ENCODE data around the gene CLIC1. TPM values are rescaled to one million over a fixed set of nuclear protein-coding genes. Genes with fewer than 3 reads are reported as not detected.
A peak's percentile ranks its signal among the peaks of the same experiment; 100 is the strongest.

CLIC1 gene
- total and polyA plus RNA-seq, 8 donors = 226 to 465 (median 265) TPM

DNA sequence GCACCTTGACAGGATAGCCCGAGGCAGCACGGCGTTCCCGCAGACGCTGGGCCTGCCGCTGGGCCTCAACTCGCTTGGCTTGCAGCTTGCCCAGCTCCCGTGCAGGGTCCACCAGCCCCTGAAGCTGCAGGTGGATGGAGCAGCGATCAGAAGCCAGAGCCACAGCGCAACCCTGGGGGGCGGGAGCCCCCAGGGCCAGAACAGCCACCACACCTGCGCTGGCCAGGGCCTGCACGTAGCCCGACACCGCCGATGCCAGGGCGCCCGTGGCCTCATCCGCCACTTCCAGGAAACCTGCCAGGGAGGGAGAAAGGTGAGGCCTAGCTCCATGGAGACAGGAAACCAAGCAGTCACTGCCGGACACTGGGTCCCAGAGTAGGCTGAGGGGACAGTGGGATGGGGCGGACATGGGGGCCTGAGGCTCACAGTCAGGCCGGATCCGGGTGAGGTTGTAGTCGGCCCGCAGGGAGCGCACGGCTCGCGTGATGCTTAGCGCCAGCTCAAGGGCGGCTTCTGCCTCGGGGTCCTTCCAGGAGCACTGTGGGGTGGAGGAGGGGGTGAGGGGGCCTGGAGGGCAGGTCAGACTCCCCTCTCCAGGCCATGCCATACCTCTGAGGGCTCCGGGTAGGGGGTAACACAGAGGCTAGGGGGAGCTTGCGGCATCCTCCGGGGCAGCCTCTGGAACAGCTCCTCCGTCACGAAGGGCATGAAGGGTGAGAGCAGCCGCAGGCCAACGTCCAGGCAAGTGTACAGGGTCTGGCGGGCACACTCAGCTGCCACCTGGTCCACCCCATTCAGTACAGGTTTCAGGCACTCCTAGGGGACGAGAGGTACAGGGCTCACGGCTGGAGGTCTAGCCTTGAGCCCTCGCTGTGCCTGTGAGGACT, 42.9 kb upstream of the CLIC1 start:
- DNase-seq = peak in 1 of 4 donors; percentile 69
- TF ChIP-seq, protein P1, sequence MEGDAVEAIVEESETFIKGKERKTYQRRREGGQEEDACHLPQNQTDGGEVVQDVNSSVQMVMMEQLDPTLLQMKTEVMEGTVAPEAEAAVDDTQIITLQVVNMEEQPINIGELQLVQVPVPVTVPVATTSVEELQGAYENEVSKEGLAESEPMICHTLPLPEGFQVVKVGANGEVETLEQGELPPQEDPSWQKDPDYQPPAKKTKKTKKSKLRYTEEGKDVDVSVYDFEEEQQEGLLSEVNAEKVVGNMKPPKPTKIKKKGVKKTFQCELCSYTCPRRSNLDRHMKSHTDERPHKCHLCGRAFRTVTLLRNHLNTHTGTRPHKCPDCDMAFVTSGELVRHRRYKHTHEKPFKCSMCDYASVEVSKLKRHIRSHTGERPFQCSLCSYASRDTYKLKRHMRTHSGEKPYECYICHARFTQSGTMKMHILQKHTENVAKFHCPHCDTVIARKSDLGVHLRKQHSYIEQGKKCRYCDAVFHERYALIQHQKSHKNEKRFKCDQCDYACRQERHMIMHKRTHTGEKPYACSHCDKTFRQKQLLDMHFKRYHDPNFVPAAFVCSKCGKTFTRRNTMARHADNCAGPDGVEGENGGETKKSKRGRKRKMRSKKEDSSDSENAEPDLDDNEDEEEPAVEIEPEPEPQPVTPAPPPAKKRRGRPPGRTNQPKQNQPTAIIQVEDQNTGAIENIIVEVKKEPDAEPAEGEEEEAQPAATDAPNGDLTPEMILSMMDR (IDR thresholded peaks at IDR 0.05) = no peak
- Histone ChIP-seq H3K27me3 (no peaks in the 10 kb centered on the region), H3K4me1 (peaks cover 7 to 18% of the 10 kb centered on the region in 2 donors), H3K27ac (no peak overlapping the region), H3K9me3 (no peaks in the 10 kb centered on the region), H3K4me3 (no peak overlapping the region), H3K36me3 (peaks cover 0 to 63% of the 10 kb centered on the region in 2 donors)
- intact Hi-C loops (cut with DNase I) = no loop called here
- no peak for ATAC-seq

DNA sequence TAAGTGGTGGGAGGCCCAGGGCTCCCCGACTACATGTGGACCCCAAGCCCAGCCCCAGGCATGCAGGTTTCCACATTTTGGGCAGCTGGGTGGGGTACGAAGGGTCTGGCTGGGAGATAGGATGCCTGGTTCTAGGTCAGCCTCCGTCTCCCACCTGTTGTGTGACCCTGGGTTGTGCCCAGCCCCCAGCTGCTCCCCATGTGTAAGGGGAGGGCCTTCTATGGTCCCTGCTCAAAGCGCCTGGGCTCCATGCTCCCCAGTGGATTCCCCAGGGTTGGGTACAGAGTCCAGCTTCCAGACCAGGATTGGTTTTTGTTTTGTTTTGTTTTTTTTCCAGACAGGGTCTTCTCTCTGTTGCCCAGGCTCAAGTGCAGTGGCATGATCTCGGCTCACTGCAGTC, 41.9 kb upstream of the CLIC1 start:
- H3K4me3 ChIP-seq = no peak overlapping the region
- no peak overlapping the region for H3K27ac ChIP-seq
- no peaks in the 10 kb centered on the region for H3K27me3 ChIP-seq
- no peaks in the 10 kb centered on the region for H3K9me3 ChIP-seq
- DNase-seq (peak in 1 of 4 donors; percentile 31), ATAC-seq (no peak)
- intact Hi-C loops (cut with DNase I) = no loop called here
- H3K4me1 ChIP-seq = peaks cover 7 to 19% of the 10 kb centered on the region in 2 donors
- TF ChIP-seq, protein P1 (IDR thresholded peaks at IDR 0.05) = no peak
- peaks cover 0 to 53% of the 10 kb centered on the region in 2 donors for H3K36me3 ChIP-seq

DNA sequence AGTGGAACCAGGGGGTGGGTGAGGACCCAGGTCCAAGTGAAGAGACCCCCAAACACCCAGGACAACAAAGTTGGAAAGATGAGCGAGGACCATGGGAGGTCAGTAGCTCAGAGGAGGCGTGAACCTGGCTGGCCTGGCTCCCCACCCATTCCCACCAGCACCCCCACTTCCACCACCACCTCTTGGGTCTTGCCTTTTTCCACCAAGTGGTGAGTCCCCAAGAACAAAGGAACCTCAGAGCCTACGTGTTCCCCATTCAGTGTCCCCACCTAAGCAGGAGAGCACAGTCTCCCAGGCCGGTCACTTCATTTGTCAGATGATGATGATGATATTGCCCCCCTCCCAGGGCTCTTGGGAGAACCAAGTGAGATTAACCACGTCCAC, 41.3 kb upstream of the CLIC1 start:
- Histone ChIP-seq H3K9me3 (no peaks in the 10 kb centered on the region), H3K36me3 (peaks cover 0 to 48% of the 10 kb centered on the region in 2 donors), H3K27me3 (no peaks in the 10 kb centered on the region), H3K27ac (peak overlapping the region in 1 of 2 donors; percentile 44), H3K4me1 (peaks cover 7 to 24% of the 10 kb centered on the region in 2 donors), H3K4me3 (no peak overlapping the region)
- DNase-seq (no peak), ATAC-seq (no peak)
- intact Hi-C loops (cut with DNase I) = no loop called here
- TF ChIP-seq, protein P1 (IDR thresholded peaks at IDR 0.05) = no peak

DNA sequence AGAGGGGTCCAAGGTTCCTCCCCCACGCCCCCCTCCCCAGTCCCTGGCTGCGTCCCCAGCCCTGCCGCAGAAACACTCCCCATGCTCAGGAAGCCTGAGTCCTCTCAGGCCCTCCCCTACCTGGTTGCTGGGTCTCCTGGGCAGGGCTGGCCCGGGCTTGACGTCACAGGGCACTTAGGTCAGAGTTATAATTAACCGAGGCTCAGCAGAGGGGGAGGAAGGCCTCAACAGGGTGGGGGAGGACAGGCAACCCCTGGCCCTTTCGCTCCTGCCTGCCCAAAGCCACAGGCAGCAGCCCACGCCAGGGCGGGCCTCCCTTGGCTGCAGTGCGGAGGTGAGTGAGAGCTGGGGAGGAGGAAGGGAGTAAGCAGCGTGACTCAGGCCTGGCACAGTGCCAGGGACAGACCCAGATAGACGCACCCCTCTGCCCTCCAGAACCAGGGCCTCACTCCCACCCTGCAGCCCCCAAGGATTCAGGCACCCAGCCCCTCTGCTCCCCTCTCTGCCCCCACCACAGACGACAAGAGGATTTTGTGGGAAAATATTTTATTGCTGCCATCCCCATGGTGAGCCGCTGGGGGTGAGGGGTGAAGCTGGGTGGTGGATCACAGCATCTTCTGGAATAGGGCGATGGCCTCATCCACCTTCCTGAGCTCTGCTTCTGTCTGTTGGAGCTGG, 40.8 kb upstream of the CLIC1 start, which contains the start of gene VWA7:
TSS of gene VWA7 (minus strand) at position 340 of the 678 bp plus-strand sequence. CDS start 549 bp downstream, outside the sequence.
- intact Hi-C loops (cut with DNase I) = no loop called here
- Histone ChIP-seq H3K36me3 (peaks cover 0 to 42% of the 10 kb centered on the region in 2 donors), H3K27me3 (no peaks in the 10 kb centered on the region), H3K9me3 (no peaks in the 10 kb centered on the region), H3K27ac (peak within 1 kb of the TSS; percentile 44 to 53), H3K4me3 (peak within 1 kb of the TSS in 1 of 2 donors; percentile 3), H3K4me1 (peaks cover 7 to 24% of the 10 kb centered on the region in 2 donors)
- peak; percentile 86 for ATAC-seq
- DNase-seq = peak in 3 of 4 donors; percentile 77 to 93 (median 89)
- TF ChIP-seq, protein P1 (IDR thresholded peaks at IDR 0.05) = no peak

Data from left lung (tissue), 10 donors.